Activated T-cell treated with anti-CD3 and anti-CD28 coated beads, Interleukin-2, amount 50 U/mL, for 72 hours (primary cell): Measurements from ENCODE around the gene ZFHX3. TPM values are rescaled to one million over a fixed set of nuclear protein-coding genes. Genes with fewer than 3 reads are reported as not detected.

ENCODE experiments used
- ATAC-seq, 2 donors: fragments of 150-1000 bp; cut with Tn5 transposase; replicated peaks in 1 of 2; 2 replicates each; pipeline ENCODE4 v1.10.0; 2021; ENCODE audit warnings: moderate library complexity in 2 of 2, mild to moderate bottlenecking in 1 of 2
- DNase-seq, 2 donors: peaks; one replicate each; pipeline ENCODE4 v3.0.0; 2021 to 2022; ENCODE audit warnings: mixed read lengths in 1 of 2
- H3K27ac Mint-ChIP-seq: one replicate; pipeline ENCODE4 v1.8.0; 2022; ENCODE audit warnings: mild to moderate bottlenecking, moderate library complexity, mixed read lengths
- H3K27me3 Mint-ChIP-seq: one replicate; pipeline ENCODE4 v1.8.0; 2022; ENCODE audit warnings: low read depth, mixed read lengths
- H3K36me3 Mint-ChIP-seq, 2 donors: one replicate each; pipeline ENCODE4 v1.8.0; 2022; ENCODE audit warnings: mixed read lengths in 2 of 2, mild to moderate bottlenecking in 1 of 2; ENCODE audit not compliant: insufficient read depth in 2 of 2
- H3K4me1 Mint-ChIP-seq: one replicate; pipeline ENCODE4 v1.8.0; 2022; ENCODE audit warnings: low read depth, mixed read lengths
- H3K4me3 Mint-ChIP-seq, 2 donors: one replicate each; pipeline ENCODE4 v1.8.0; 2022; ENCODE audit warnings: mild to moderate bottlenecking in 2 of 2, mixed read lengths in 2 of 2, moderate library complexity in 2 of 2
- H3K9me3 Mint-ChIP-seq, 2 donors: one replicate each; pipeline ENCODE4 v1.8.0; 2022; ENCODE audit warnings: mixed read lengths in 2 of 2
- total RNA-seq, 2 donors: library from RNA; stranded (reverse); gene quantifications; one replicate each; pipeline ENCODE4 v1.2.3, GENCODE V29; 2022

ZFHX3 gene
- total RNA-seq, 2 donors from 2014 or later: 0.35 to 1.0 TPM

DNA sequence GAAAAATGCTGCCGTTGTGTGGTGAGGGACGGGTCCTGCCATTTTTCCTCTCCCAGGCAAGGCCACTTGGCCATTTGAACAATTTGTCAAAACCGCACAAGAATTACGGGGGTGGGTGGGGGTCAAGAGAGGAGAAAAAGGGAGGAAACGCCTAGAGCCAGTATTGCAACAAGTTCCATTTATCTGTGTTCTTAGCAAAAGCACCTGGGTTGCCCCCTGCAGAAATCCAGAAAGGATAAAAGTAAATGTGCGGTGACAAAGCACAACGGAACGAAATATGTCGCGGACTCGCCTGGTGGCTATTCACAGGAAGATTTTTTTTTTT is 209.4 kb downstream of the ZFHX3 start:
- no peaks in the 10 kb centered on the region for H3K4me1 Mint-ChIP-seq
- H3K9me3 Mint-ChIP-seq: no peaks in the 10 kb centered on the region
- H3K36me3 Mint-ChIP-seq: no peaks in the 10 kb centered on the region
- DNase-seq: no peak
- no peak for ATAC-seq
- H3K4me3 Mint-ChIP-seq: no peak overlapping the region
- H3K27me3 Mint-ChIP-seq: no peaks in the 10 kb centered on the region
- H3K27ac Mint-ChIP-seq: no peak overlapping the region

DNA sequence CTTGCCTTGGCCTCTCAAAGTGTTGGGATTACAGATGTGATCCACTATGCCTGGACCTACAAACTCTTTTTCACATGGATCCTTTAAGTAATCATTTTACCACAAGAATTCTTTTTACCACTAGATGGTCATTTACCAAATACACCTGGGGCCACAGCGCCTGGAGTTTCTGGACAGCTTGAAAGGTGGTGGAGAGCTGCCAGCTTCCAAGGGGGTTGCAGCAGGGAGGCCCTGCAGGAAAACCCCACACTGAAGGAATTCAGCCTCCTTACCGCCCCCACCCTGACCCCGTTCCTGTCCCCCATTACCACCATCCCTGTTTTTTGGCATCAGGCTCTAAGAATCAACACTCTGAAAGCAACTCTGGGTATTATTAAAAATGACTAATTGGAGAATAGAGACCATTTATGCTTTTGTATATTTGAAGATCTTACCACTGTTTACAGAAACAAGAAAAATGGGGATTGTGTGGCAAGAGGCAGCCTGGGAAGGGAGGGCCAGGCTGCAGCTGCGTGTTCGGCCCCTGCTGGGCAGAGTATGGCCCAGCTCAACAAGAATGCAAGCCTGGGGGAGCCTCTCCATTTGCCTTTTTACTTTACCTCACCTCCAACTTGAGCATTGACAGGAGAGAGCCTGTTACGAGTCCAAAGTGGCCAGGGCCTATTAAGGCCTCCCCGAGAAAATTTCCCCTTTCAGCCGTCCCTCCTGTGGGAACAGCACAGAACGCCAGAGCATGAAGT is 209.9 kb downstream of the ZFHX3 start:
- no peak for ATAC-seq
- Mint-ChIP-seq H3K4me1 (no peaks in the 10 kb centered on the region), H3K9me3 (no peaks in the 10 kb centered on the region), H3K36me3 (no peaks in the 10 kb centered on the region), H3K4me3 (no peak overlapping the region), H3K27ac (no peak overlapping the region), H3K27me3 (no peaks in the 10 kb centered on the region)
- DNase-seq: no peak

- H3K27me3 Mint-ChIP-seq: no peaks in the 10 kb centered on the region
- H3K9me3 Mint-ChIP-seq: no peaks in the 10 kb centered on the region
- no peak overlapping the region for H3K27ac Mint-ChIP-seq
- no peak for DNase-seq
- no peak overlapping the region for H3K4me3 Mint-ChIP-seq
- no peaks in the 10 kb centered on the region for H3K36me3 Mint-ChIP-seq
- ATAC-seq: no peak
- H3K4me1 Mint-ChIP-seq: no peaks in the 10 kb centered on the region
Measured at GRCh38 chr16:72836985-72837384, 210.9 kb downstream of the ZFHX3 start.

DNA sequence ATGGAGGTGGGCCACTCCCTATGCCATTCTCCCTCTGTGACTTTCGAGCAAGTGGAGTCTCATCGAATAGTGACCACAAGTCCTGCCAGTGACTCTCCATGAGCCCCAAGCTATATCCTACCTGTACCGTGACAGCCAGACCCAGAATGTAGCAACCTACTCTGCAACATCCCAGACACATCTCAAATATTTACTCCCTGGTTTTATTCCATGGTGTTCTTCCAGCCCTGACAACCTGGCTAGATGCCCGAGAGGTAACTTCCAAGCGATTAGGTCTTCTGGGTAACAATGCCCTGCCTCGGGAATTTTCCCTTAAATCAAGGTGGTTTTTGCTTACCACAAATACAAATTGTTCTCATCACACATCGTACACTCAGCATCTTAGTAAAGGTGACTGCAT is 211.7 kb downstream of the ZFHX3 start:
- Mint-ChIP-seq H3K4me1 (no peaks in the 10 kb centered on the region), H3K36me3 (no peaks in the 10 kb centered on the region), H3K27me3 (no peaks in the 10 kb centered on the region), H3K27ac (no peak overlapping the region), H3K9me3 (no peaks in the 10 kb centered on the region), H3K4me3 (no peak overlapping the region)
- ATAC-seq (no peak), DNase-seq (no peak)

- Mint-ChIP-seq H3K36me3 (no peaks in the 10 kb centered on the region), H3K9me3 (no peaks in the 10 kb centered on the region)
Measured at GRCh38 chr16:72835086-72835485, 212.8 kb downstream of the ZFHX3 start.

GRCh38 chr16:72834499-72834898 is 213.4 kb downstream of the ZFHX3 start:
- H3K27me3 Mint-ChIP-seq: no peaks in the 10 kb centered on the region
- H3K4me1 Mint-ChIP-seq: peaks cover 4% of the 10 kb centered on the region
- no peak overlapping the region for H3K27ac Mint-ChIP-seq
- ATAC-seq: no peak
- no peak overlapping the region for H3K4me3 Mint-ChIP-seq
- no peaks in the 10 kb centered on the region for H3K9me3 Mint-ChIP-seq
- no peak for DNase-seq
- no peaks in the 10 kb centered on the region for H3K36me3 Mint-ChIP-seq

More at GRCh38 chr16:72835086-72835485, 212.8 kb downstream of the ZFHX3 start:
- DNase-seq (no peak), ATAC-seq (no peak)
- Mint-ChIP-seq H3K4me3 (no peak overlapping the region), H3K27me3 (no peaks in the 10 kb centered on the region), H3K4me1 (no peaks in the 10 kb centered on the region), H3K27ac (no peak overlapping the region)

DNA sequence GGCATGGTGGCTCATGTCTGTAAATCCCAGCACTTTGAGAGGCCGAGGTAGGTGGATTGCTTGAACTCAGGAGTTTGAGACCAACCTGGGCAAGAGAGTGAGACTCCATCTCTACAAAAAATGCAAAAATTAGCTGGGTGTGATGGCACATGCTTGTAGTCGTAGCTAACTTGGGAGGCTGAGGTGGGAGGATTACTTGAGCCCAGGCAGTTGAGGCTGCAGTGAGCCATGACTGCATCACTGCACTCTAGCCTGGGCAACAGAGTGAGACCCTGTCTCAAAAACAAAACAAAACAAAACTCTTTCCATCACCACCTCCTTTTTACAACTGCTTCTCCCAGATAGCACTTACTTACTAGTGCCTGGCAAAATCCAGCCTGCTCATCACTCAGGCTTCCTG is 214.0 kb downstream of the ZFHX3 start:
- H3K36me3 Mint-ChIP-seq: no peaks in the 10 kb centered on the region
- H3K27me3 Mint-ChIP-seq: no peaks in the 10 kb centered on the region
- ATAC-seq (no peak), DNase-seq (no peak)
- no peak overlapping the region for H3K27ac Mint-ChIP-seq
- no peaks in the 10 kb centered on the region for H3K9me3 Mint-ChIP-seq
- H3K4me1 Mint-ChIP-seq: peaks cover 5% of the 10 kb centered on the region
- no peak overlapping the region for H3K4me3 Mint-ChIP-seq

DNA sequence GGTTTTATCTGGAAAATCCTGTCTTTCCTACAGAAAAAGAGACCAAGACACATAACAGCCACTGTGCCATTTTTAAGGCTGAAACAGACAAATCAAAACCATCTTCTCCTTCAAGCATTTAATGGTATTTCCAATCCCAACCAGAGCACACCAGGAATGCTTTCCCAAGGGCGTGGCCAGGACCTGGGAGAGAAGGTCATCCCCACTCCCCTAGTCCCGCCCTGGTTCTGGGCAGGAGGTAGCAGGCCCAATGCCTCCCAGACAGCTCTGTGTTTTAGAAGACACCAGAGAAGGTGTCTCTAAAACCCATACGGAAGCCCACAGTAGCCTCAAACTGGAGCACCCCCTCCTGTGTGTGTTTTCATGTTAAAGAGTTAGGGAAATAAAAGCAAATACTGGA is 214.4 kb downstream of the ZFHX3 start:
- no peak overlapping the region for H3K4me3 Mint-ChIP-seq
- no peak for ATAC-seq
- no peaks in the 10 kb centered on the region for H3K9me3 Mint-ChIP-seq
- H3K4me1 Mint-ChIP-seq: peaks cover 5% of the 10 kb centered on the region
- H3K27ac Mint-ChIP-seq: no peak overlapping the region
- no peak for DNase-seq
- no peaks in the 10 kb centered on the region for H3K27me3 Mint-ChIP-seq
- H3K36me3 Mint-ChIP-seq: no peaks in the 10 kb centered on the region

DNA sequence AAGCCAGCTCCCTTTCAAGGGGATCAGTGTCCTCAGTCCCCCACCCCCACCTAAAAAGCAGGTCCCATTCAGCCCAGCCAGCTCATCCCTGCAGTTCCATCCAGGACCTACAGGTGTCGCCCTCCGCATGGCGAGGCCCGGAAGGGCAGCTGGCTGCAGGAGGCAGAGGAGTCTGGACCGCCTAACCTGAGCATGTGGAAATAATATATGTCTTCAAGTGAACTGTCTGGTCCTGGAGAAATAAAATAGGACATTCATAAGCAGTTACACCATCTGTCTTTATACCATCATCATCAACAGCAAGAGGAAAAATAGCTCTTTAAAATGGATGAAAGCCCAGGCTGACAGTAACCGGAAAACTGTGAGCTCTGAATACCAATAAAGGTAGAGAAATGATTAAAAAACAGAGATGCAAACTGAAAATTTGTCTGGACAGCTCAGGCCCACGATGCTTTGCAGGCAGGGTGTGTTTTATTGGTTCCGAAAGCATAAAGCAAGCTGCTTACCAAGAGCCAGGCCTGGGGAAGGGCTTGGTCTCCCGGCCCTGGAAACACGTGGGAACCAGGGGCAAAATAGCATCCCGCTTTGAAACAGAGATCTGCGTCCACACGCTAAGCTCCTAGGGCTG is 215.2 kb downstream of the ZFHX3 start:
- Mint-ChIP-seq H3K9me3 (no peaks in the 10 kb centered on the region), H3K27me3 (no peaks in the 10 kb centered on the region), H3K27ac (no peak overlapping the region), H3K36me3 (no peaks in the 10 kb centered on the region), H3K4me1 (peaks cover 5% of the 10 kb centered on the region), H3K4me3 (no peak overlapping the region)
- ATAC-seq: peak; percentile 62 to 64
- DNase-seq: peak; percentile 76 to 77

GRCh38 chr16:72829846-72830775 is 217.8 kb downstream of the ZFHX3 start:
- H3K36me3 Mint-ChIP-seq: no peaks in the 10 kb centered on the region
- H3K4me3 Mint-ChIP-seq: peak overlapping the region in 1 of 2 donors; percentile 10
- H3K4me1 Mint-ChIP-seq: peaks cover 5% of the 10 kb centered on the region
- ATAC-seq (peak; percentile 67 to 90), DNase-seq (peak in 1 of 2 donors; percentile 21)
- no peaks in the 10 kb centered on the region for H3K9me3 Mint-ChIP-seq
- H3K27me3 Mint-ChIP-seq: no peaks in the 10 kb centered on the region
- peak overlapping the region; percentile 64 for H3K27ac Mint-ChIP-seq

GRCh38 chr16:72827866-72828265 is 220.1 kb downstream of the ZFHX3 start:
- no peaks in the 10 kb centered on the region for H3K9me3 Mint-ChIP-seq
- H3K4me1 Mint-ChIP-seq: peaks cover 5% of the 10 kb centered on the region
- ATAC-seq: no peak

DNA sequence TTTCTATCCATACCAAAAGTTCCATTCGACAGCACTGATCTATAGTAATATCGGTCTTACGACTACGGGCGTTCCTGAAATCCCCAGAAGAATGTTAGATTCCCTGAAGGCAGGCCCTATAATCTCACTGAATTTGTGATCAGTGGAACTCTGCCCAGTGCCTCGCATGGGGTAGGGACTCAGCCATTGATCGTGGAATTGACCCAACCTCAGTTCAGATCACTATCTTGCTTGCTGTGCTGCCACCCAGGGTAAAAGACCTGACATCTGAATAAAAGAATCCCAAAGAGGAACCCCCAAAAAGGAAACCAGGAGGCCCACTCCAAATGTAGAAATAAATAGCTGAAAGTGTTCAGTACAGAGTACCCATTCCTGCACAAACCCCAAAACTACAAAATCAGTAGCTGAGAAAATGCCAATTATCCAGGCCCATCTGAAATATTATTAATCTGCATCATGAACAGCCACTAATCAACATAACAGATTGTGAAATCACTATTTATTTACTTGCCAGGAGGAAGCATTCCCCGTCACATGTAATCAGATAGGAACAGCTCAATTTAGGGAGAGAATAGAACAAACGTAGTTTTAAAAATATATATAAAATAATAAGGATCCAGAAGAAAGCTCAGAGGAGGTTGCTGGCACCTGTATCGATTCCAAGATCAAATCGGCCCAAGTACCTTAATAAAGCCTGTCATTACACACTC is 221.9 kb downstream of the ZFHX3 start:
- H3K9me3 Mint-ChIP-seq: no peaks in the 10 kb centered on the region
- H3K36me3 Mint-ChIP-seq: no peaks in the 10 kb centered on the region
- H3K4me1 Mint-ChIP-seq: peaks cover 5% of the 10 kb centered on the region
- H3K27me3 Mint-ChIP-seq: no peaks in the 10 kb centered on the region
- H3K27ac Mint-ChIP-seq: no peak overlapping the region
- DNase-seq (no peak), ATAC-seq (no peak)
- H3K4me3 Mint-ChIP-seq: no peak overlapping the region

More at GRCh38 chr16:72827866-72828265, 220.1 kb downstream of the ZFHX3 start:
- no peak overlapping the region for H3K27ac Mint-ChIP-seq
- no peak for DNase-seq
- H3K36me3 Mint-ChIP-seq: no peaks in the 10 kb centered on the region
- H3K4me3 Mint-ChIP-seq: no peak overlapping the region
- H3K27me3 Mint-ChIP-seq: no peaks in the 10 kb centered on the region

GRCh38 chr16:72824761-72825160 is 223.2 kb downstream of the ZFHX3 start:
- Mint-ChIP-seq H3K27me3 (no peaks in the 10 kb centered on the region), H3K27ac (no peak overlapping the region)

More at GRCh38 chr16:72824761-72825160, 223.2 kb downstream of the ZFHX3 start:
- no peak for ATAC-seq
- no peak overlapping the region for H3K4me3 Mint-ChIP-seq
- no peaks in the 10 kb centered on the region for H3K36me3 Mint-ChIP-seq
- no peak for DNase-seq
- no peaks in the 10 kb centered on the region for H3K9me3 Mint-ChIP-seq
- peaks cover 4% of the 10 kb centered on the region for H3K4me1 Mint-ChIP-seq
